Fibroblast of skin of back (primary cell): ENCODE results near the gene FADS1. TPM values are rescaled to one million over a fixed set of nuclear protein-coding genes. Genes with fewer than 3 reads are reported as not detected.
A peak's percentile ranks its signal among the peaks of the same experiment; 100 is the strongest.

Experiments used
- DNase-seq: peaks from one replicate; pipeline ENCODE4 v3.0.0-alpha.2; 2013
- polyA plus RNA-seq, 2 experiments: library from polyadenylated mRNA; unstranded; fragments of 120-200 nt; gene quantifications; one replicate each; pipeline ENCODE4 v1.2.1, GENCODE V29; 2013; ENCODE audit not compliant: insufficient read length in 2 of 2

FADS1 gene
- 36.4 TPM for polyA plus RNA-seq (2013, experiment 1 of 2; ENCODE audit: insufficient read length)
- polyA plus RNA-seq (2013, experiment 2 of 2; ENCODE audit: insufficient read length), result 32.5 TPM

GRCh38 chr11:61816736-61817455 lies at the start of gene FADS1:
Gene FADS1 (minus strand): TSS chr11:61817003. CDS start chr11:61816929, 74 bp downstream.
- DNase-seq, result peak; percentile 93

- no peak for DNase-seq
These were observed 49.6 kb upstream of the FADS1 start for GRCh38 chr11:61866231-61866957.

- no peak for DNase-seq
These were observed 48.3 kb upstream of the FADS1 start for GRCh38 chr11:61864814-61865775.

- no peak for DNase-seq
These were observed 46.8 kb upstream of the FADS1 start for GRCh38 chr11:61863548-61864081.

- no peak for DNase-seq
These were observed 46.1 kb upstream of the FADS1 start for GRCh38 chr11:61862714-61863547.

- DNase-seq, result no peak
These were observed 44.8 kb upstream of the FADS1 start for GRCh38 chr11:61861634-61862033.

GRCh38 chr11:61860054-61860903 lies 43.5 kb upstream of the FADS1 start:
- DNase-seq, result no peak

- no peak for DNase-seq
These were observed 39.3 kb upstream of the FADS1 start for GRCh38 chr11:61855939-61856680.

- DNase-seq, result no peak
These were observed 38.3 kb upstream of the FADS1 start for GRCh38 chr11:61854966-61855714.

- DNase-seq, result no peak
These were observed 37.5 kb upstream of the FADS1 start for GRCh38 chr11:61854206-61854895.

- no peak for DNase-seq
These were observed 36.9 kb upstream of the FADS1 start for GRCh38 chr11:61853698-61854169.

- no peak for DNase-seq
These were observed 35.1 kb upstream of the FADS1 start for GRCh38 chr11:61851900-61852295.

- no peak for DNase-seq
These were observed 34.5 kb upstream of the FADS1 start for GRCh38 chr11:61851113-61851899.

GRCh38 chr11:61850687-61851086 lies 33.9 kb upstream of the FADS1 start:
- no peak for DNase-seq

- no peak for DNase-seq
These were observed 31.8 kb upstream of the FADS1 start for GRCh38 chr11:61848631-61849030.

- no peak for DNase-seq
These were observed 31.2 kb upstream of the FADS1 start for GRCh38 chr11:61847914-61848581.
